ENCODE data around the gene RMDN2.
"Not testable (repeated sequence)": the region's sequence is repeated elsewhere in the genome, so short reads cannot be mapped to it uniquely, and the experiment has no call there.

The RMDN2 gene

GRCh38 chr2:37934591-37935513 lies 9.8 kb downstream of the RMDN2 start:
- no peak for DNase-seq

GRCh38 chr2:37937568-37937967 lies 12.5 kb downstream of the RMDN2 start:
- DNase-seq: not testable (repeated sequence)

DNA sequence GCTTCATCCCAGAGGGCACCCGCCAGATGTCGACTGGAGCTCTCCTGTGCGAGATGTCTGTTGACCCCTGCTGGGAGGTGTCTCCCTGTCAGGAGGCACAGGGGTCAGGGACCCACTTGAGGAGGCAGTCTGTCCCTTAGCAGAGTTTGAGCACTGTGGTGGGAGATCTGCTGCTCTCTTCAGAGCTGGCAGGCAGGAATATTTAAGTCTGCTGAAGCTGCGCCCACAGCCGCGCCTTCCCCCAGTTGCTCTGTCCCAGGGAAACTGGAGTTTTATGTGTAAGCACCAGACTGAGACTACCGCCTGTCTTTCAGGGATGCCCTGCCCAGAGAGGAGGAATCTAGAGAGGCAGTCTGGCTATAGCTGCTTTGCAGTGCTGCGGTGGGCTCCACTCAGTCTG lies 16.2 kb downstream of the RMDN2 start:
- not testable (repeated sequence) for DNase-seq

GRCh38 chr2:37944268-37944667 lies 19.2 kb downstream of the RMDN2 start:
- DNase-seq: no peak

DNA sequence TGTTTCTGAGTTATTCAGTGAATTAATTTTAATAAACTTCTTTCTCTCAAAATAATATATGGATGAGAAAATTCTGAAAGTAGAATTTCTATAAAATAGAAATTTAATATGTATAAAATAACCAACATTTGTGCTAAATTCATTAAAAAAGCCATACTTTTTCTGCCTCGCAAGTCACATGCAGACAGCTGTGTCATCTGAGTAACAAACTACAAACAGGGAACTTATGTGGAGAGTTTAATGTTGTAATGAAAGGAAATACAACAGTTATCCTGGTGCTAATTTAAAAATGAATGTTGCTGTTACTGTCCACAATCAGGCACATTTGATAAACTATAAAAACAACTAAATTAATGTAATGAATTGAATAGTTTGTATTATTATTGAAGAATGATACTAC lies 22.2 kb downstream of the RMDN2 start:
- no peak for DNase-seq

GRCh38 chr2:37962018-37962739 lies 37.1 kb downstream of the RMDN2 start:
- not testable (repeated sequence) for DNase-seq

DNA sequence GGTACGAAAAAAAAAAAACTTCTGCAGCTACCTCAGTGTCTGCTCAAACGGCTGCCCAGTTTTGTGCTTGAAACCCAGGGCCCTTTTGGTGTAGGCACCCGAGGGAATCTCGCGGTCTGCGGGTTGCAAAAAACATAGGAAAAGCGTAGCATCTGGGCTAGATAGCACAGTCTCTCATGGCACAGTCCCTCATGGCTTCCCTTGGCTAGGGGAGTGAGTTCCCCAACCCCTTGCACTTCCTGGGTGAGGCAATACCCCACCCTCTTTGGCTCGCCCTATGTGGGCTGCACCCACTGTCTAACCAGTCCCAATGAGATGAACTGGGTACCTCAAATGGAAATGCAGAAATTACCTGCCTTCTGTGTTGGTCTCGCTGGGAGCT lies 37.6 kb downstream of the RMDN2 start:
- not testable (repeated sequence) for DNase-seq

GRCh38 chr2:37963901-37964300 lies 38.8 kb downstream of the RMDN2 start:
- not testable (repeated sequence) for DNase-seq

DNA sequence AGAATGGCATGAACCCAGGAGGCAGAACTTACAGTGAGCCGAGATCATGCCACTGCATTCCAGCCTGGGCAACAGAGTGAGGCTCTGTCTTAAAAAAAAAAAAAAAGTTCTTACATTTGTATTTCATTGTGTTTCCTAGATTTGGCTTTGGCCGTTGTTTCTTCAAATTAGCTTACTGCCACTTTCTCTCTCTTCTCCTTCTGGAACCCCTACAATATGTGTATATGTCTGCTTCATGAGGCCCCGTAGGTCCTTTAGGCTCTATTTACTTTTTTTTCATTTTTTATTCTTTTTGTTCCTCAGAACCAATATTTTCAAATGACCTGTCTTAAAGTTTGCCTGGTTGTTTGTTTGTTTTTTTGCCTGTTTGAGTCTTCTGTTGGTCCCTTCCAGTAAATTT lies 41.2 kb downstream of the RMDN2 start:
- DNase-seq: no peak

GRCh38 chr2:37969731-37970130 lies 44.6 kb downstream of the RMDN2 start:
- DNase-seq: no peak

- no peak for DNase-seq
Observed at GRCh38 chr2:37971971-37972370, 46.9 kb downstream of the RMDN2 start.

GRCh38 chr2:37973615-37974353 lies 48.7 kb downstream of the RMDN2 start:
- no peak for DNase-seq

GRCh38 chr2:37975808-37976207 lies 50.7 kb downstream of the RMDN2 start:
- DNase-seq: no peak

DNA sequence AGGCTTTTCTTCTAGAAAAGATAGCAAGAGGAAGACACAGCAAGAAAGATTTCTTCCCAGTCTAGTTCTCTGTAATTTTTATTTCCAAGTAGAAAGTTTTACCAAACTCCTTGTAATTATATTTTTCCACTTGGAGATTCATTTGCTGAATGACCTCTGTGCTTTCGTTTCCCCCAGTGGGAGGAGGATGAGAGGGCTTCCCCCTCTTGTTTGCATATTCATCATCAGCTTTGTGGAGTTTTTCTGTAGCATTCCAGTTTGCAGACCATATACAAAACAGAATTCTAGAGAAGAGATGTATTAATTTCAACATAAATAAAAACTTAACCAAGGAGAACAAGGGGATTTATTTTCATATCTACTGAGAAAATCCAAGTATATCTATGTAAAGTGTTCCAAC lies 51.3 kb downstream of the RMDN2 start:
- DNase-seq: no peak

DNA sequence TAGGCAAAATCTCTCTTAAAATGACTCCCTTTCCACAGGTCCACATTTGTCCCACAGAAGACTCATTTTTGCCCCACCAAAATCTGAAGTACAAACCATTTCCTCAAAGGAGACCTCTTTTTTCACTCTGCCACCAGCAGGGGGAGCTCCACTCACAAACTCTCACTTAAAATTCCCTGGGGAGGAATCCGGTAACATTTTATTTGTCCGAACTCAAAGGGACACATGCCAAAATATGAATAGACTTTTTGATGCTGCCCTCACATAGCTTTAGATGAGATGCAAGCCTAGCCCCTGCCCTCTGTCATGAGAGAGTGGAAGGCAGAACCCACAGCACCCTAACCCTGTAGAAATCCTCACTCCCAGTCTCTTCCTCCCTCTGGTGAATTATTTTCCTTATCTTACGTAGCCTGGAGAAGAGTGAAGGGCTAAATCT lies 57.1 kb downstream of the RMDN2 start:
- peak; percentile 63 for DNase-seq

DNA sequence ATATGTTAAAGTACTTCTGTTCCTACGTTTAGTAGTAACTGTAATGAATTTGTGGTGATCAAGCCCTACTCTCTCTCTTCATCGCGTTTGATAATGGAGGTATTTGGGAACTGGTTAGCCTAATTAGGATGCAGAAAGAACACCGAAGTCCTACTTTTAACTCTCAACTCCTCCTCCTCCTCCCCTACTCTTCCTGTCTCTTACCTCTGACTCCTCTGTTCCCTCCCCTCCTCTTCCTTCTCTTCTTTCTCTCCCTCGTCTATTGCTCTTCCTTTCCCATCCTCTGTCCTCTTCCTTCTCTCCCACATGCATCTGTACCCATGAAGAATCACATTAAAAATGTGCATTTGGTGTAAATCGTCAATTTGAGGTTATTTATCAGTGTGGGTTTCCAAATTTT lies 57.8 kb downstream of the RMDN2 start:
- DNase-seq: no peak

DNA sequence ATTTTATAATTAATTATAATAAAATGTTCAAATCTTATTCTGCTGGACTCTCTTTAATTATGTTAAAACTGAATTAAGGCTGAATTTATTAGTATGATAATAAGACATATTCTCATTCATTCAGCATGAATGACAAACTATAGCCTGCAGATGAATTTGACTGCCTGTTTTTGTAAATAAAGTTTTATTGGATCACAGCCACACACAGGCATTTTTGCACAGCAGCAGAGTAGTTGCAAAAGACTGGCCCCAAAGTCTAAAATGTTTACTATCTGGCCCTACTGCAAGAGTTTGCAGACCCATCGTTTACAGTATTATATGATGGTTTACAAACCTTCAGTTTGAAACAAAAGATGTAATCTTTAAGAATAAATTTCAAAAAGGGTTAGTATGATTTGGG lies 58.6 kb downstream of the RMDN2 start:
- no peak for DNase-seq

- DNase-seq: no peak
Observed at GRCh38 chr2:37984176-37984575, 59.1 kb downstream of the RMDN2 start.

- DNase-seq: peak; percentile 5
Observed at GRCh38 chr2:37984589-37984988, 59.5 kb downstream of the RMDN2 start.

- DNase-seq: peak; percentile 60
Observed at GRCh38 chr2:37985333-37985732, 60.2 kb downstream of the RMDN2 start.

DNA sequence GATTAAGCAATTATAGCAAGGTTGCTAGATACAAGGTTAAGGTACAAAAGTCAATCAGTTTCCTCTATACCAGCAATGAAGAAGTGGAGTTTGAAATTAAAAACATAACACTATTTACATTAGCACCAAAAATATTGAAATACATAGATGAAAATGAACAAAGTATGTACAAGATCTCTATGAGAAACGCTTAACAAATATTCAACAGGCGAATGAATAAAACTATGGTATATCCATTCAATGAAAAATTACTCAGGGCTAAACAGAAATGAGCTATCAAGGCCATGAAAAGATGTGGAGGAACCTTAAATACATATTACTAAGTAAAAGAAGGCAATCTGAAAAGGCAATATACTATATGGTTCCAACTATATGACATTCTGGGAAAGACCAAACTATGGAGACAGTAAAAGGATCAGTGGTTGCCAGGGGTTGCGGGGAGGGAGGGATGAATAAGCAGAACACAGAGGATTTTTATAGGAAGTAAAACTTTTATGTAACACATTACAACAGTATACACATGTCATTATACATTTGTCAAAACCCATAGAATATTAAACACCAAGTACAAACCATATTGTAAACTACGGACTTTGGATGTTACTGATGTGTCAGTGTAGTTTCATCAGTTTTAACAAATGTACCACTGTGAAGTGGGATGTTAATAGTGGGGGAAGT lies 62.1 kb downstream of the RMDN2 start:
- DNase-seq: no peak

- no peak for DNase-seq
Observed at GRCh38 chr2:37992601-37993000, 67.5 kb downstream of the RMDN2 start.

GRCh38 chr2:37993143-37993542 lies 68.1 kb downstream of the RMDN2 start:
- no peak for DNase-seq
